GM21717 (cell line): ENCODE data around the gene TESK1.

Experiments
- ATAC-seq: cut with Tn5 transposase; IDR thresholded peaks from one replicate; pipeline ENCODE4 v1.9.1; 2021; ENCODE audit warnings: mild to moderate bottlenecking, moderate library complexity; ENCODE audit not compliant: unreplicated experiment

Gene TESK1, protein sequence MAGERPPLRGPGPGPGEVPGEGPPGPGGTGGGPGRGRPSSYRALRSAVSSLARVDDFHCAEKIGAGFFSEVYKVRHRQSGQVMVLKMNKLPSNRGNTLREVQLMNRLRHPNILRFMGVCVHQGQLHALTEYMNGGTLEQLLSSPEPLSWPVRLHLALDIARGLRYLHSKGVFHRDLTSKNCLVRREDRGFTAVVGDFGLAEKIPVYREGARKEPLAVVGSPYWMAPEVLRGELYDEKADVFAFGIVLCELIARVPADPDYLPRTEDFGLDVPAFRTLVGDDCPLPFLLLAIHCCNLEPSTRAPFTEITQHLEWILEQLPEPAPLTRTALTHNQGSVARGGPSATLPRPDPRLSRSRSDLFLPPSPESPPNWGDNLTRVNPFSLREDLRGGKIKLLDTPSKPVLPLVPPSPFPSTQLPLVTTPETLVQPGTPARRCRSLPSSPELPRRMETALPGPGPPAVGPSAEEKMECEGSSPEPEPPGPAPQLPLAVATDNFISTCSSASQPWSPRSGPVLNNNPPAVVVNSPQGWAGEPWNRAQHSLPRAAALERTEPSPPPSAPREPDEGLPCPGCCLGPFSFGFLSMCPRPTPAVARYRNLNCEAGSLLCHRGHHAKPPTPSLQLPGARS

DNA sequence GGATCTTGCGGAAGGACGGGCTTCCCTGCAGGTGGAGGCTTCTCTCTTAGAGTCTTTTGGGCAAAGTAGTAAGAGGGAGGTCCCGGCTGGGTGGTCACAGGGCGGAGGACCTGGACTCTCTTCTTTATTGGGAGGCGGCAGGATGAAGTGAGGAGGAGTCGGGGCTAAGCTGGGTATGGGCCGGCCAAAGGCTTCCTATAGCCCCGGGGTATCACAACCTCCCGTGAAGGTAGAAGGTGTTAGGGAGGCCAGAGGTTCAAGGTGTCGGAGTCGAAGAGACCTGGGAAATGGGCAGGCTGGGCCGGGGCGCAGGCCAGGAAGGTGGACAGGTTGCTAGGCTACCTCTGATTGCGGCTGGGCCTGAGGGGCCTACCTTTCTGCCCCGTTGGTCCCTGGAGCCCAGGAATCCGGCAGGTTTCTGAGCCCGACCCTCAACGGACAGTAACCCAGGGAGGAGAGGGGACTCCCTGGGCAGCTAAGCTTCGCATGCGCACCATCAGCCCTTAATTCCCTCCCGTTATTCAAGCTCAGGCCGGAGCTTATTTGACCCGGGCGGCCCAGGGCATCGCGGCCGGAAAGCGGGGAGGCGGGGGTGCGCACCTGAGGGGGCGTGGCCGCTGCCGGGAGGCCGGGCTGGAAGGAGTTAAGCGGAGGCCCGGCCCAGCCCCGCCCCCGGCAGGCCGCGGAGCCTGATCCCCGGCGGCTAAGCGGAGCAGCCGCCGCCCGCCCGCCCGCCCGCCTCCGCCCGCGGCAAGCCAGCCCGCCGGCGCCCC lies at the start of gene TESK1:
Gene TESK1 (plus strand): TSS at position 685 of the 773 bp plus-strand sequence. CDS start 358 bp downstream, outside the sequence.
- ATAC-seq = peak; percentile 44

GRCh38 chr9:35555881-35556280 lies 49.2 kb upstream of the TESK1 start:
- no peak for ATAC-seq

DNA sequence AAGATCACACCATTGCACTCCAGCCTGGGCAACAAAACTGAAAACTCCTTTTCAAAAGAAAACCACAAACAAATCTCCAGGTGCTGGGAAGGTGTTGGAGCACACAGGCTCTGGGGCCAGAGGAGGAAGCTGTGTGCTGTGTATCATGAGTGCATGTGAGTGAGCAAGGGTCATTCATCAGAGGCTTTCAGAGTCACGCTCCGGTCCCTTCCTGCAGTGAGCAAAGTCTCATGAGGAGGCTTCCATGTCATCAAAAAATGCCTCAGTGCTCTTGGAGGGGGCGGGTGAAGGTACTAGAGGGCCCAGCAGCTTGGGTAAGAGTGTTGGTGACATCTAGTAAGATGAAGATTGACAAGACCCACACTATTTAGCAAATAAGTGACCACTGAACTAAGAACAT lies 48.3 kb upstream of the TESK1 start:
- no peak for ATAC-seq

DNA sequence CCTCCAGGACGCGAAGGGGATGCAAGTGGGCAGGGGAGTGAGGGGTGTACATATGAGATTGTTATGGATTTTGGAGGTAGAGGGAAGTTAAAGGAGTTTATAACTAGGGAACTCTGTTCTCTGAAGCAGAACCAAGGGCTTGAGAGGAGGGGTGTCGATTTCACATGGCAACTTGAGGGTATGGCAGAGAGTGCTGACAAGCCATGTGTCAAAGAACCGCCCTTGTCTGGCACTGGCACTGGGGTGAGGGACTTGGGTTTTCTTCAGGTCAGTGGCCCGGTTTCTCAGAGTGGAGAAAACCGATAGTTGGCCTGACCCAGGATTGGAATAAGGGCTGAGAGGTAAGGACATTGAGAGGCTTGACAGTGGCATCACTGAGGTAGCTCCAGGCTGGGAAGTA lies 47.7 kb upstream of the TESK1 start:
- ATAC-seq = no peak

GRCh38 chr9:35558185-35558584 lies 46.9 kb upstream of the TESK1 start:
- no peak for ATAC-seq

DNA sequence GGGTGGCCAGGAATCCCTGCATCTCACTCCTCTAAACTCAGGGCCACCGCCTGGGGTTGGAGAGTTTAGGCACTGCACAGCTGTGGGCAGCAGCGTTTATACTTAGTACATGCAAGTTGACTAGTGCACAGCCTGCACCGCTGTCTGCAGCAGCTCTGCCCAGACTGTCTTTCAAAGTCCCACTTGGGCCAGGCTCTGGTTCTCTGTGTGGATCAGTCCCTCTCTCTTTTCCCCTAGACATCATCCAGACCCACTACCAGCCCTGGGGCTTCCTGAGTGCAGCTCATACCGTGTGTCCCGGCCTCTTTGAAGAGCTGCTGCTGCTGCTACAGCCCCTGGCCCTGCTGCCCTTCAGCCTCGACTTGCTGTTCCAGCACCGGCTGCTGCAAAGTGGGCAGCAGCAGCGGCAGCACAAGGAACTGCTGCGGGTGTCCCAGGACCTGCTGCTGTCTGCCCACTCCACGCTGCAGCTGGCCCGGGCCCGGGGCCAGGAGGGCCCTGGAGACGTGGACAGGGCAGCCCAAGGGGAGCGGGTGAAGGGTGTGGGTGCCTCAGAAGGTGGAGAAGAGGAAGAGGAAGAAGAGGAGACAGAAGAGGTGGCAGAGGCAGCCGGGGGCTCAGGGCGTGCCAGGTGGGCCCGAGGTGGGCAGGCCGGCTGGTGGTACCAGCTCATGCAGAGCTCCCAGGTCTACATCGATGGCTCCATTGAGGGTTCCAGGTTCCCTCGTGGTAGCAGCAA lies 45.1 kb upstream of the TESK1 start:
- ATAC-seq = no peak

- no peak for ATAC-seq
Observed at GRCh38 chr9:35560625-35561337, 44.3 kb upstream of the TESK1 start.

GRCh38 chr9:35561468-35562261 lies 43.4 kb upstream of the TESK1 start:
- ATAC-seq = no peak

GRCh38 chr9:35562895-35563780 lies 41.9 kb upstream of the TESK1 start:
- ATAC-seq = no peak

- ATAC-seq = no peak
Observed at GRCh38 chr9:35563791-35564197, 41.3 kb upstream of the TESK1 start.

GRCh38 chr9:35564658-35565061 lies 40.4 kb upstream of the TESK1 start:
- no peak for ATAC-seq

DNA sequence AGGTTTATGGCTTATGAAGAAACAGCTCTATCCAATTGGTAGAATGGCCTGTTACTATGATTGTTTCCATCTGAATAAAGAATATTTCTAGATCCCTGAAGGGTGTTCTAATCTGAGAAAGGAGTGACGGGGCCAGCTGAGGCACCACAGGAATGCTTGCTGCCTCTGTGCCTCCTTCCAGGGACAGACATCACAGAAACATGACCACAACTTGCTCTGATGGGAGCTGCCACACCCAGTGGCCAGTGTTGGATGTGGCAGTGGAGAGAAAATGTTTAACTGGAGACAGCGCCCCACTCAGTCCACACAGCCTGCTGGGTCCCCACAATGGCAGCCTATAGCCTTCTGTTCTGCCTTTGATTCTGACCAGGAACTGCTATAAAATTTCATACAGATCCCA lies 38.6 kb upstream of the TESK1 start:
- no peak for ATAC-seq

GRCh38 chr9:35568196-35568595 lies 36.9 kb upstream of the TESK1 start:
- ATAC-seq = no peak

DNA sequence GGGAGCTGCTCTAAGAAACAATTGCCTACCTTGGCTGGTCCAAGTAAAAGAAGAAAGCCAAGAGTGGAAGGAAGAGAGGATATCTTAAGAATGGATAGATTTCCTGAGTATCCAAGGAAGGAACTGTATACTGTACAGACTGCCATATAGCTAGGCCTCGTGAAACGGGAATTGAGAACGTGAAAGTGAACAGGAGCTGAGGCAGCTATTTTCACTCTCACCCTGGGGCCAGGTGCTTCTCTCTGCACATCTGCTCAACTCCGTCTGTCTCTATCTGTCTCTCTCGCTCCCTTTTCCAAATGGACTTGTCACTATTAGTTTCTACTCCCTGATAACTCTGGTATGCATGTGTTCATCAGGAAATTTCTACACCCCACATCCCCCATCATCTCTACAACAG lies 35.9 kb upstream of the TESK1 start:
- ATAC-seq = peak; percentile 72

DNA sequence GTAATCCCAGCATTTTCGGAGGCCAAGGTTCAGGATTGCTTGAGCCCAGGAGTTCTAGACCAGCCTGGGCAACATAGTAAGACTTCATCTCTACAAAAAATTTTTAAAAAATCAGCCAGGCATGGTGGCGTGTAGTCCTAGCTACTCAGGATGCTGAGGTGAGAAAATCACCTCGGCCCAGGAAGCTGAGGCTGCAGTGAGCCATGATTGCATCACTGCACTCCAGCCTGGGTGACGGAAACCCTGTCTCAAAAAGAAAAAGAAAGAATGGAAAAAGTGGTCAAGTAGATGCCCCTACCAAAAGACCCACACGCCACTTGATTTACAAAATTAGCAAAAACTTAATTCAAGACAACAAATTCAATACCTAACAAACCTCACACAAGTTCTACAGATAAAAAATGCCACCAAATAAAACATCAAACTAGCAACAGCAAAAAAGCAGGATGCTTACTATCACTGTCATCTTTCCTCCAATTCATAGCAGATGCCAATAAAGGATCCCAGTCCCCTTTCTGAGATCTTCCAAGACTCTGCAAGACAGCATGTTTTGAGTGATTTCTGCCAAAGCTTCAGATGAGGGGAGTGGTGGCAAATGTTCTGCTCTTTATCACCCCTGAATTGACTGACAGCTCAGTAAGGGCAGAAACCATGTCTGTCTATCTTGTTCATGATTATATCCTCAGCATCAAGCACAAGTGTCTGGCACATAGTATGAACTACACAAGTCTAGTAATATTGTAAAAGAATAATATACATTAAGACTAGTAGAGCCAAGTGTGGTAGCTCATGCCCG lies 34.2 kb upstream of the TESK1 start:
- no peak for ATAC-seq

- no peak for ATAC-seq
Observed at GRCh38 chr9:35574578-35575122, 30.4 kb upstream of the TESK1 start.

GRCh38 chr9:35575478-35575877 lies 29.6 kb upstream of the TESK1 start:
- ATAC-seq = no peak
